ENCODE data around the gene EID2B. TPM values are rescaled to one million over a fixed set of nuclear protein-coding genes. Genes with fewer than 3 reads are reported as not detected.

Gene EID2B
- total RNA-seq, 1 experiment from 2014 or later: 3.4 TPM

- H3K27ac ChIP-seq (ENCODE audit: low read depth, low read length, poor library complexity, severe bottlenecking): peak overlapping the region; percentile 92
- peak overlapping the region; percentile 95 for H3K4me3 ChIP-seq (ENCODE audit: low read depth, low read length, poor library complexity, severe bottlenecking)
- no peak for DNase-seq (ENCODE audit: low spot score)
- TSS peak; percentile 33 for BruUV-seq (replicated peaks)
- intact Hi-C loops (cut with micrococcal nuclease; ENCODE audit: unreplicated experiment): loop anchor here (2.0 kb wide), 1 partner anchor 52 kb away; the partner anchor contains the start of gene EID2B
- CTCF ChIA-PET: interaction anchor here (0.6 kb wide), 1 partner anchor 56 kb away, joined by 3 read pairs; no protein-coding TSS in a partner anchor
- TF ChIP-seq EZH2 (IDR thresholded peaks at IDR 0.05; ENCODE audit: borderline replicate concordance, low read depth, low read length, poor library complexity, severe bottlenecking) (no peak), CTCF (conservative IDR thresholded peaks at IDR 0.05; ENCODE audit: low read depth, low read length) (no peak)
- POLR2A ChIA-PET (ENCODE audit: low non-redundant PET): no interaction called here
- H3K27me3 ChIP-seq (replicated peaks; ENCODE audit: insufficient read depth, low read depth, low read length, poor library complexity): no peaks in the 10 kb centered on the region
- H3K9me3 ChIP-seq (ENCODE audit: low read depth, low read length, poor library complexity, severe bottlenecking): no peaks in the 10 kb centered on the region
- peaks cover 11% of the 10 kb centered on the region for H3K4me1 ChIP-seq (ENCODE audit: insufficient read depth, low read length, poor library complexity, severe bottlenecking)
- peaks cover 24% of the 10 kb centered on the region for H3K36me3 ChIP-seq (ENCODE audit: insufficient read depth, low read length, poor library complexity, severe bottlenecking)
These were observed 51.5 kb downstream of the EID2B start for GRCh38 chr19:39481229-39481545.

Other genes starting within 250 kb of the EID2B start
- gene IFNL1, start 236.4 kb downstream of the EID2B start, total RNA-seq (2021): not detected in 2 replicates
- gene LRFN1, start 212.0 kb downstream of the EID2B start, total RNA-seq (2021): 3.7 and 5.0 TPM in 2 replicates
- gene GMFG, start 196.8 kb downstream of the EID2B start, total RNA-seq (2021): 0.55 TPM in 1 of 2 replicates, not detected in the other
- gene SAMD4B, start 190.4 kb downstream of the EID2B start, total RNA-seq (2021): 157 and 168 TPM in 2 replicates
- 70.2 and 73.3 TPM in 2 replicates for gene PAF1, start 141.7 kb downstream of the EID2B start, total RNA-seq (2021)
- gene MED29, start 141.5 kb downstream of the EID2B start, total RNA-seq (2021): 37.1 and 41.9 TPM in 2 replicates
- 7.1 and 8.1 TPM in 2 replicates for gene ZFP36, start 126.0 kb downstream of the EID2B start, total RNA-seq (2021)
- gene PLEKHG2, start 120.2 kb downstream of the EID2B start, total RNA-seq (2021): 99.1 and 99.4 TPM in 2 replicates
- gene RPS16, start 96.9 kb downstream of the EID2B start, total RNA-seq (2021): 1,898 and 1,963 TPM in 2 replicates
- 160 and 169 TPM in 2 replicates for gene SUPT5H, start 87.3 kb downstream of the EID2B start, total RNA-seq (2021)
- gene TIMM50, start 52.0 kb downstream of the EID2B start, total RNA-seq (2021): 165 and 174 TPM in 2 replicates
- 0.69 and 0.96 TPM in 2 replicates for gene DLL3, start 33.9 kb downstream of the EID2B start, total RNA-seq (2021)
- not detected in 2 replicates for gene SELENOV, start 17.7 kb downstream of the EID2B start, total RNA-seq (2021)
- 25.0 and 25.2 TPM in 2 replicates for gene EID2, start 7.3 kb upstream of the EID2B start, total RNA-seq (2021)
- not detected in 2 replicates for gene LGALS13, start 69.7 kb upstream of the EID2B start, total RNA-seq (2021)
- gene LGALS16, start 123.1 kb upstream of the EID2B start, total RNA-seq (2021): not detected in 2 replicates
- not detected in 2 replicates for gene LGALS14, start 171.6 kb upstream of the EID2B start, total RNA-seq (2021)
- not detected in 2 replicates for gene CLC, start 205.2 kb upstream of the EID2B start, total RNA-seq (2021)
- not detected in 2 replicates for gene LEUTX, start 246.0 kb upstream of the EID2B start, total RNA-seq (2021)

All from A673 (cell line).